HuH-7 (cell line): ENCODE results near the gene DPP10.
"Not testable (repeated sequence)": the region's sequence is repeated elsewhere in the genome, so short reads cannot be mapped to it uniquely, and the experiment has no call there.

Experiments used
- DNase-seq: peaks from one replicate; pipeline ENCODE4 v3.0.0; 2011; ENCODE audit warnings: low spot score

DPP10 gene

DNA sequence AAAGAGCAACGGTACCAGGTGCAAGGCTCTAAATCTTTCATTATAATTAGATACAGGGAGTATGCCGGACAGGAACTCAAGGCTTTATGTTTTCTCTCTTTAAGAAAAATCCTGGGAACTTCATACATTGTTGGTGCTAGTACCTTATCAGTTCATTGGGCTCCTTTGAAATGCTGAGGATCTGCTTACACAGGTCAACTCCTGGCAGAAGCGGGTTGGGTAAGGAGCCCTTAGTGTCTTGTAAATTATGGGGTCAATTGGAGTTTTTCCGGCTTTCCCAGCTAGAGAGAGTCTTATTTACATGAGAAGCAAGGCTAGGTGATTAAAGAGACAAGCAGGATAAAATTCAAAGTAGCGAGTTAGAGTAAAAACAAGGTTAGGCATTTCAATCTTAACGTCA, 998.3 kb downstream of the DPP10 start:
- DNase-seq = not testable (repeated sequence)

DNA sequence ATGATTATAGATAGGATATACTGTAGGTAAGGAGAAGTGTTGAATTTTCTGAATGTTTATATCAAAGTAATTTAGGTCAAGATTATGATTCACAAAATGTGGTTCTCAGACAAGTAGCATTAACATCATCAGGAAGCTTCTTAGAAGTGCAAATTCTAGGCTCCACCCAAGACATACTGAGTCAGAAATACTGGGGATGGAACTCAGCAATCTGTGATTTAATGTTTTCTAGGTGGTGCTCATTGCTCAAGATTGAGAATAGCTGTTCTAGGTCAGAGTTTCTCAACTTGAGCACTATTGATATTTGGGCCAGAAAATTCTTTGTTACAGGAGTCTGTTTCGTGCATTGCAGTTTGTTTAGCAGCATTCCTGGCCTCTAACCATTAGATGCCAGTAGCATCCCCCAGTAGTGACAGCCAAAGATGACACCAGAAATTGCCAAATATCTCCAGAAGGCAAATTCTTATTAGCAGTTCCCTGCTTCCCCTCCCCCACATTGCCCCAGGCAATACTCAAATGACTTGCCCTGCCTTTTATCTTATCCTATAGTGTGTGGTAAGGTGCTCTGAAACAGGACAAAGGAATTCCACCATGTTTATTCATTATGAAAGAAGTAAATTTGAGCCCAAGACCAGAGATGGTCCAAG, 1001.2 kb downstream of the DPP10 start:
- no peak for DNase-seq

DNA sequence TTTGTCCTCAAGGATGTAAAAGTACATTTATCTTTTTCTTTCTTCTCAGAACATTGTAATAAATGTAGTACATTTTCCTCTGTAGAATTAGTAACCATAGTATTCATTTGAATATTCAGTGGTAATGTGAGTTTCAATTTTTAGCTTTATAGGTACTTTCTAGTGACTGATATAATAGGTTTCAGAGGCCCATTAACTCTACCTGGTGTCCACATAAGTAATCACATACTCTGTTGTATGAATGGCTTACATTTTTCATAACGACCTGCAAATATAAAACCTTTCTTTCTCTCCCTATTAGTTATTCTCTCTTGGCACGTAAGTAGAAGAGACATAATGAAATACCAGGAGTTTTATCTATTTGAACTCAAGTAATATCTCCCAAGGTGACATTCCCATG, 1017.6 kb downstream of the DPP10 start:
- no peak for DNase-seq

DNA sequence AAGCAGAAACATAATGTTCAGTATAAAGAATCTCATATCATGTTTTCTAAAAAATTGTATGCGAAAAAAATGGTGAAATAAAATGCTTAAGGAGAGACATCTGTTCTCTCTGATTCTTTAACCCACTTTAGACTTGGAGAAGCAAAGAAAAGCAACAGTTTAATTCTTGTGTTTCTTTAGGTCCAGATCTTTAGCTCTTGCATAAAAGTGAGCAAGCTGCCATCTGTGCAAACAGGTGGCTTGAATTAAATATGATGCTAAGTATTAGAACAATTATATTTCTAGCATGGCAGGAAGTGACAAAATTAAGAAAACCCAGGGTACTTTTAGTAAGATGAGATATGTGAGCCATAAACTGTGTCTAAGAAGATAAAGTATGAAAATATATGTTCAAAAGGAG, 1038.3 kb downstream of the DPP10 start:
- DNase-seq = no peak

DNA sequence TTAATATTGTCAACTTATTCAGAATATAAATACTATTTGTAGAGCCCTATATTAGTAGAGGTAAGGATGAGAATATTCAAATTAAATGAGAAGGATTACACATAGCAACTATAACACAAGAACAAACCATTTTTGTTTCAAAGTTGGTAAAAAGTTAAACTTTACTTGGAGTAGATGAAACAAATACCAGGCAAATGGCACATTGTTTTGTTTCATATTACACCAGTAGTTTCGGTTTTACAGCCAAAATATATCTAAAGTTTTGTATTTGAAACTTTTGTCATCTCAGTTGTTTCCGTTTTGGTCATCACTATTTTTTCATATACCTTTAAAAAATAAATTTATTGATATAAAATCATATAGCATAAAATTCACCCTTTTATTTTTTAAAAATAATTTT, 1039.4 kb downstream of the DPP10 start:
- DNase-seq = no peak

DNA sequence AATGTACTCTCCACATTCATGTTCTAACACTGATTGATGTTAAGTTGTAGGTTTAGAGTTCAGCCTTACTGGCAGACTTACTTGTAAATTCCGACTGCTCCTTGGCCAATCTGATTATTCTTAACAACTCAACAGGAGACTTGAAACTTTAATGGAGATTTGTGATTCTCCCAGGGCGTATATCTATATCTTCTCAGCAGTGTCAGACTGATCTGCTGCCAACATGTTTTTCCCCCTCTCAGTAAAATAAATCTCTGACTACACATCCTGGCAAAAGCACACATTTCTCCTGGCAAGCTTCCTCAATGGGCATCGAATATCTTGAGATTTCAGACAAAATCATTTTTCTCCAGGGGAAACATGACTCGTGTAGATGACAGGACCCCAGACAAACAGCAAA, 1041.2 kb downstream of the DPP10 start:
- no peak for DNase-seq

DNA sequence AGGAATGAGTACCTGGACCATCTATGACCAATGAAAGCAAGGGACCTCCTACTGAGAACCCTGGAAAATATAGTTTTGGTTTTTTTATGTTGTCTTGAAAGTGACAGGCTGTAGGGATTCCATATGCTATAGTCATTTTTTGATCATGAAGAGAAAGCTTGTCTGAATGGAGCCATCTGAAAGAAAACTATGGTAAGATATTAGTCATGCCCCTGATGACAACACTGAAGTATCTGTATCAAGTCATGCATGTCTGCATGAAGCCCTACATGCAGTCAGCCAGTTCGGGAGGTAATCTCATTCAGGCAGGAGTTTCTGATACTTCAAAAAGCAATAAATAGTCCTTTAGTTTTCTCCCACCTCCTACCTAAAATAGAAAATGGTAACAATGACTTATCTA, 1042.0 kb downstream of the DPP10 start:
- no peak for DNase-seq

DNA sequence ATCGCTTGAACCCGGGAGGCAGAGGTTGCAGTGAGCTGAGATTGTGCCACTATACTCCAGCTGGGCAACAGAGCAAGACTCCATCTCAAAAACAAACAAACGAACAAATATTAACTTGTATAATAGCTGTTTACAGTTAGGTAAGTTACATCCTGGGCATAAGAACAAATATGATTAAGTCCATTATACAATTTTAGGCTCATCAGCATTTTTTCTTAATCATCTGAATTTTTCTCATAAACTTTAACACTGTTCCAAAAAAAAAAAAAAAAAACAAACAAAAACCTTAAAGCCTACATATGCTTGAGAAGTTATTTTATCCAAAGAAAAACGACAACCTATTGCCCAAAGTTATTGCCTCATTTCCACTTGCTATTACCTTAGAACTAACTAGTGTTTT, 1042.5 kb downstream of the DPP10 start:
- no peak for DNase-seq

DNA sequence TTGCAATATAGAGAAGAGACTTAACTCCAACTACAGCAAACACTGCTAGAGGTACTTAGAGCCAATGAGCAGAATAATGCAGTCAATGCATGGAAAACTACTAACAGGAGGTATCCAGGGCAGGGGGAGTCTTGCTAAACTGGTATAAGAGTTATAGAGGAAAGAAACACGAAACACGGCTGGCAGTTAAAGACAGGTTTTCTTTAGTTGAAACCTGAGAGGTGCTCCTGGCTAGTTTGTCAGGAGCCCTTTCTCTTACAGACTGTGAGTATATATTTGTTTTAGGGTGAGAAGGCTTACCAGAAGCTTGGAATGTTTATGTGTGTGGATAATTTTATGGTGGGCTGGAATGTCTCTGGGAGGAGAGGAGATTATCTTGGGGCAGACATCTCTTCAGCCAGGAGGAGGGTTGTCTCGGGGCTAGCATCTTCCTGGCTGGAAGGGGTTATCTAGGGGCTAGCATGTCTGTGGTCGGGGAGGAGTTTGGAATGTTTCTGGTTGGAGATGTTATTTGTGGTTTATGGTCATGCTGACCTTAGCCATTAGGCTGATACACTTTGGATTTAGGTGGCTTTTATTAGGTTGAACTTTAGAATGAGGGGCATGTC, 1048.8 kb downstream of the DPP10 start:
- DNase-seq = no peak

DNA sequence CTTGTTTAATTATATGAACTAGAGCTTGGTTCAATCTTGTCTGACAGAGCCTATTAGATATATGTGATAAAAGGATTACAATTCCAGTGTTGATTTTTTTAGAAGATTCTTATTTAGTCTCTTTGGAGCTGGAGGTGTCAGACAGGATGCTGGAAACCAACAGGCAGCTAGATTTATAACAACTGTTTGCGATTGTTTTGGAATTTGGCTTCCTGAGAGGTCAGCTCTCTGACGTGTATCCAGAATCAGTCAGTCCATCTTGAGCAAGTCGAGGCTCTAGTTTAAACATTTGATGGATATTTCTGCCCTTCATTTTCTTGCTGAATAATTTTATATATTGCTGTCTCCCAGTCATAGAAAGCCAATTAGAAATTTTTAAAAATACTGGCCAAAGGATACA, 1062.9 kb downstream of the DPP10 start:
- DNase-seq = no peak

DNA sequence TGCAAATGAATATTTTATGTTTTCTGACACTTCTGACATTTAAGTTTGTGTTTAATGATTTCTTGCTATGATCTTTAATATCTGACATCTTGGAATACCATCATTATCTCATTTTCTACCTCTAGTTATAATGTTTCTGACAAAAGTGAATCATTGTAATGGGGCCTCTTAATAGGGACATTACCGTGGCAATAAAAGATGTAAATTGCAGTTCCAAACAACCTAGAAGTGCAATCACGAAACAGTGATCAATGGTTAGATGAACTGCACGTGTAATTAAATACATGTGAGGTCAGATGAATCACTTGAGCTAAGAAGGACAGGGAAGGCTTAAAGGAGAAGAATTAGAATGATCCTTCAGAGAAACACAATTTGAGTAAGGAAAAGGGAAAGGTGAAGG, 1078.3 kb downstream of the DPP10 start:
- no peak for DNase-seq

DNA sequence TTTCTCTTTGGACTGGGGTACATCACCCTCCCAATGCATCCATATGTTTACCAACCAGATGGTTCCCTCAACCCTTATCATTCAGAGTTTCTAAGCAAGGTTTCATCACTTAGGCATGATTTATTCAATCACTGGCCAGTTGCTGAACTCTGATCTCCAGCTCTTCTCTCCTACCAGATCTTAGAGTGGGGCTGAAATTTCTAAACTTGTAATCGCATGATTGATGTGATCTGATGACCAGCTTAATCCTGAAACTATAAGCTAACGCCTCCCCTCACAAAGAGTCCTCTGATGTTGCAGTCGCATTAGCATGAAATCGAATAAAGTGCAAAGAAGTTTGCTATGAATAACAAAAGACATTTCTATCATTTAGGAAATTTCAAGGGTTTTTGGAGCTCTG, 1082.0 kb downstream of the DPP10 start:
- DNase-seq = no peak

DNA sequence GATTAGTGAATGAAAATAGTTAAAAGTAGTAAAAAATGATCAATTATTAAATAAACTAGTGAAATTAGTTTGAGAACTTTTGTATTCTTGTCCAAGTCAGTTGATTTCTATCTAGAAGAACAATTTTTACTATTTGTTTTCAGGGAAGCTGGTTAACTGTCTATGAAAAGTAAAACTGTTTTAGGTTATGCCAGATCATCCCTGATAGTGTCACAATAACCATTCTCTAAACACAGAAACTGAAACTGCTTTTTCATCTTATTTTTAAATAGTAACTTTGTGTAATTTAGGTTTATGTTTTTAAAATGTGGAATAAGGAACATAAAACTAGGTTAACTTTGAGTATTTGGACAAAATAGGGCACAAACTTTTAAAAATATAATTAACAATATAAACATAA, 1087.2 kb downstream of the DPP10 start:
- DNase-seq = no peak

DNA sequence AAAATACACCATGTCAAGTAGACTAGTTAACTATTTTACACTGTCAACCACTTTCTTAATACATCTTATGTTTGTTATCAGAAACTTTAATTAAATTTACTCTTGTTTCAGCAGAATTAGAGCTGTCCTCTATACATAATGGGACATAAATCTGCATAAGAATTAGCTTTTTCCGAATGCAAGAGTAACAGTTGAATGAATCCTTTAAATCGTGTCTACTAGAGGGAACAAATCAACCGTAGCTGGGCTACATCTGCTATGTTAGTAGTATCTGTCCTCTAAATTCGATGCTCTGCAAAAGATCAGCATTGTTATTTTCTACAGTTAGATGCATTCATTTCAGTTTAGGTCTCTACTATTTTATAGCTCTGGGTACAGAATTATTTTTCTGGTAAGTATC, 1090.6 kb downstream of the DPP10 start:
- DNase-seq = no peak

DNA sequence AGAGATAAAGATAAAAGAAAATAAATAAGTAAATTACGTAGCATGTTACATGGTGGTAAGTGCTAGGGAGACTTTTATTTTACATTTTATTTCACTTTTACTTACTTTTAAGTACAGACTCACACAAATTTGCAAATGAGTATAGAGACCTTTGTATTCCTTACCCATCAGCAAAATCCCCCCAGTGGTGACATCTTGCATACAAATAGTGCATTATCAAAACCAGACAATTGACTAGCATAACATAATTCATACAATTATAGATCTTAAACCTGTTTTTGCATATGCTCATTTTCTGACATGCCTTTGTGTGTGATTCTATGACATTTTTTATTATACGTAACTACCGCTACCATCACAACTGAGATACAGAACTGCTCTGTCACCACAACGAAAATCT, 1099.4 kb downstream of the DPP10 start:
- DNase-seq = no peak

DNA sequence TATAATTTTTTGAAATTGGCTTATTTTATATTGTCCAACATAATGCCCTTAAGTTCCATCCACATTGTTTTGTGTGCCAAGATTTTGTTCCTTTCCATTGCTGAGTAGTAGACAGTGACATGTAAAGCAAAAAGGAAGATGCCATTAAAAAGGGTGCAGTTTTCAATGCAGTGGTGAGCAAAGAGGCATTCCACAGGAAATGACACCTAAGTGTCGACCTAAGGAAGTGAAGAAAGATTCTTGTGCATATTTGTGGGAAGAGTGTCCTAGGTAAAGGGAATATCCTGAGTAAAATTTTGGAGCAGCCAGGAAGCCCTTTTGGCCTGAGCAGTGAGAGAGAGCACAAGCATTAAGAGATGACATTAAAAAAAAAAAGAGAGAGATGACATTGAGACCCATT, 1099.9 kb downstream of the DPP10 start:
- DNase-seq = no peak

DNA sequence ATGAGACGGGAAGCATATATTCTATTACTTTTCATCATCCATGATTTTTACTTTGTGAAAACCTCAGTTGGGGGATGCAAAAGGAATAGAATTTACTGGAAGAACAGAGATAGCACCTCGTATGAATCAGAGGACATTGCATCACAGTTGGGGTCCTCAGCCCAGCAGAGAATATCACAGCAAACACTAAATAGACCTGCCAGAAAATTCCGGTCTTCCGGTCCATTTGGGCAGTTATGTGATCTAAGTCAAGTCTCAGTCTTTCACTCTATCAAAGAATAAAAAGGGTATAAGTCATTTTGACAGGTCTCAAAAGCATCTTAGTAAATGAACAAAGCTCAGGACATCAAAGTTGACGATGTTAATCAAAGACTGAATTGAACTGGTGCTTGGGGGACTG, 1100.6 kb downstream of the DPP10 start:
- DNase-seq = no peak

DNA sequence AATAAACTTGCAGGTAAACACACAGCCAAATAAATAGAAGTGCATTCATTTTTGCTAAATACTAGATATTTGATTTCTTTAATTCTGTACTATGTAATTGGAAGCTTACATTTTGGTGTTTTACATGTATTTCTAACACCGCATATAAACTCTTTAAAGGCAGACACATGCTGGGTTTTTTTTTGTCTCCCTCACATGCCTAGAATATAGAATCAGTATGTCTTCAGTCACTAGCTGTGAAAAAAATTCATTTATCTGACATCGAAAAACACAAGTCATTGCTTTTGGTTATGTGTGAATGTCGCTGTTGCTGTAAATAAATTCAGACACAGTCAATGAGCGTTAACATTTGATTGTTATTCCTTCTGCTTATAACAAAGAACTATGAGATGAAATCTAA, 1101.0 kb downstream of the DPP10 start:
- DNase-seq = no peak

DNA sequence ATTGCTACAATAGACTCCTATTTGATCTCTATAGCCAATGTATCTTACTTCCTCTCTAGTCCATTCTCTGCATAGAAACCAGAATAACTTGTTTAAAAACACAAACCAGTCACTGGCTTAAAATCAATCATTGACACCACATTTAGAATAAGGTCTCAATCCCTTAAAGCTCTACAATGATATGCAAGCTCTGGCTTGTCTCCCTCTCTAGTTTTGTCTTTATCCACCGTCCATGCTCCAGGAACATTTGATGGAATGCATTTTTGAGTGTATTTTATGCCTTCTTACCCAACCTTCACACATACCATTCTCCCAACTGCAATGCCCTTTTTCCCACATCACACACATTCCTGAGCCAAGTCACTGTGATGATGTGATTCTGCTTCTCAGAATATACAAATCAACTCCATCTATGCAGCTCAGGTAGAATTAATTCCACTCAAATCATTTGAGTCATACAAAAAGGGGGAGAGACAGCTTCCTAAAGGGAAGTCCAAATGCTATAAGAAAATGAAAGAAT, 1107.2 kb downstream of the DPP10 start:
- DNase-seq = no peak

DNA sequence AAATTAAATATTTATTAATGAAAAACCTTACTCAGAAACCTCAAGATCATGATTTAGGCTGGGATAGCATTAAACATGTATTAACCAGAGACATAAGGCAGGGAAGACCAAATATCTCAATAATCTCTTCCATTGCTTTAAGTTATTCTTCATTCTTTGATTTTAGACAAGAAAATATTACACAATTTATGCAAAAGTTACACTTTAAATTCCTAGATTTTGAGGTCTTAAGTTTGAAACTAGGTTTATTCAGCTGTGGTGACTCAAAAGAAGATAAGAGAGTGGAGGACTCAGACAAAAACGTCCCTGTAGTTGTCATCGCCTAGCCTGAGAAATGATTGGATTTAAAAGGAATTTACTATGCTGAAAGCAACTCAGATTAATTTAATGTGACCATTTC, 1110.3 kb downstream of the DPP10 start:
- DNase-seq = no peak

DNA sequence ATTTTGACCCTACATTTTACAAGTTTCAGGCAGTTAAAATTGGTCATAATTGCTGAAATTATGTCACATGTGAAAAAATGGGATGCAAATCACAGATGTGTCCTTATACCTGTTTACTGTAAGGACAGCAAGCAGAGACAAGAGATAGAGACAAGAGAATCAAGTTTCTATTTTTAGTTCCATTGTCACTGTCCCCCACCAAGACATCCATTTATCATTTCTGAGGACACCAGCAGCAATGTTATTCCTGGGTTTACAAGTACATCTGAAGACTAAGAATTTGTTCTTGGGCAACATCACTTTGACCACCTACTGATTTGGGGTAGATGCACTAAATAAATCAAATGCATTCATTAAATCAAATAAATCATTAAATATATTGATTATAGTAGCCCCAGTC, 1111.7 kb downstream of the DPP10 start:
- DNase-seq = no peak

DNA sequence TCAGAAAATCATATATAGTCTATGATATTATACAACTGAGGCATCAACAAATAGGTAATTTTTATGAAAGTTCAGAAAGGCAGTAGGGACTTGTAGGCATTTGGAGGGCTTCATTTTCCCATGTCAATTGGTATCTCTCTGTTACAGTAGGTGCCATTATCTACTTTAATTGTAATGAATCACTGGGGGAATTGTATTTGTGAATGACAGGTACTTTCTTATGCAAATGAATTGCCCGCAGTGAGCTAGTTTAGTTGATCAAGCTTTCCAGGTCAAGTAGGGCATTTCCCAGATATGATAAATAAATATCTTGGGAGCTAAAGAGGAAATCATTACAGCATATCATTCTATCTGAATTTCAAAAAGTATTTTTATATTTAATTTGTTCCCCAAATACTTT, 1116.3 kb downstream of the DPP10 start:
- no peak for DNase-seq

DNA sequence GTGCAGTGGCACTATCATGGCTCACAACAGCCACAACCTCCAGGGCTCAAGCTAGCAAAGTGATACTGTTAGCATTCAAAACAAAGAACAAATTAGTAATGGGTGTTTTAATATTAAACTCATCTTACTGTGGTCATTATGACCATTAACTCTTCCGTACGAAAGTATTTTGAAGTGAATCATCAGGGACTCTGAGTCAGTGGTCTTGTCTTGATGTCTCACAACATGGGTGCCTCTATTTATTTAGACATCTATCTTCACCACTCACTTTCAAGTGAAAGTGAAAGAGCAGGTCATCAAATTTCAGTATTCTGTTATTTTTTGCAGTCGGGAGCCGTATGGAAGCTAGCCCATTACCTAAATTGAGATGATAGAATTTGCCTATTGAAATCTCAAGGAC, 1118.2 kb downstream of the DPP10 start:
- DNase-seq = no peak

DNA sequence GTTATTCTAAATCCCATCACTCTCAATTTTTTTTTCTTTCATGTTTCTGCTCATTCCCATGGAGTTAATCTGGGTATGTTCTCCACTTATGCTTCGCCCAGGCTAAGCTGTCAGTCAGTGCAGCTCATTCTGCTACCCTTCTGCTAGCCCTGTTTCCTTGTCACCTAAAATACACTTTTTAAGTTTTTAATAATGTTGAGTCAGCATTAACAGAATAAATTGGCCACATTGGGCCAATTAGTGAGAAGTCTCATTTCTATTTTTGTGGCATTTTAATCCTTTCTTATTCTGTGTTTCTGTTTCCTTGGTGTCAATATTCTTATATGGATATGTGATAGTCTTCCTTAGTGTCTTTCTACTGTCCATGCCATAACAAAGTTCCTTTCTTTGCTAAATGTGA, 1126.2 kb downstream of the DPP10 start:
- no peak for DNase-seq
